ENCODE results near the gene ATP5F1D. TPM values are rescaled to one million over a fixed set of nuclear protein-coding genes. Genes with fewer than 3 reads are reported as not detected.

Gene ATP5F1D
- total and polyA plus RNA-seq, 9 donors, result 1.3 to 218 (median 138) TPM

DNA sequence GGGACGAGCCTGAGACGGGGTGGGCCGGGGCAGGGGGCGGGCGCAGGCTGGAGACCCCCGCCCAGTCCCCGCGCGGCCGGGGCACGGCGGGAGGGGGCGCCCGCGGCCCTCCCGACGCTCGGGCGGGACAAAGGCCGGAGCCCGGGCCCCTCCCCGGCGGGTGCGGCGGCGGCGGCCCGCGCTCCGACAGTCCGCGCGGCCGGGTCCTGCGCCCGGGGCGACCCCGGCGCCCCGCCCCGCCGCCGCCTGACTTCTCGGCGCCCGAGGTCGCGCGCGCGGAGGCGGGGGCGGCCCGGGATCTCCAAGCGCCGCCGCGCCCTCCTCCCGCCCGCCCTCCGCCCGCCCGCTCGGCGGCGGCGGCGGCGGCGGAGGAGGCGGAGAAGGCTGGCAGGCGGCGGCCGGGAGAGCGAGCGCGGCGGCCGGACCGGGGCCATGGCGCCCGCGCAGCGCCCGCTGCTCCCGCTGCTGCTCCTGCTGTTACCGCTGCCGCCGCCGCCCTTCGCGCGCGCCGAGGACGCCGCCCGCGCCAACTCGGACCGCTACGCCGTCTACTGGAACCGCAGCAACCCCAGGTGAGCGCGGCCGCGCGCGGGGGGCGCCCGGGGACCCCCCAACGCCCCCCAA, 44.3 kb downstream of the ATP5F1D start, which contains the start of gene EFNA2:
TSS of gene EFNA2 (plus strand) at position 137 of the 624 bp plus-strand sequence. CDS start at position 433, 296 bp downstream.
- DNase-seq, result no peak
- peaks cover 4% of the 10 kb centered on the region for H3K27me3 ChIP-seq
- no peak within 1 kb of the TSS for H3K27ac ChIP-seq
- 1 to 2% (median 1%) methylated on average over 20 to 110 of the region's 113 CpGs for WGBS, 3 donors
- no peaks in the 10 kb centered on the region for H3K9me3 ChIP-seq
- H3K4me3 ChIP-seq, result no peak within 1 kb of the TSS
- intact Hi-C loops (cut with DNase I), result loop anchor here in 3 of 4 donors (10.0 kb wide), 2 partner anchors 49 to 159 kb away; no protein-coding TSS in a partner anchor
- H3K4me1 ChIP-seq (ENCODE audit: insufficient read depth), result no peaks in the 10 kb centered on the region
- no peaks in the 10 kb centered on the region for H3K36me3 ChIP-seq
- TF ChIP-seq EP300 (IDR thresholded peaks at IDR 0.05) (no peak), POLR2A (IDR thresholded peaks at IDR 0.05) (no peak)
- TF ChIP-seq, protein P1, sequence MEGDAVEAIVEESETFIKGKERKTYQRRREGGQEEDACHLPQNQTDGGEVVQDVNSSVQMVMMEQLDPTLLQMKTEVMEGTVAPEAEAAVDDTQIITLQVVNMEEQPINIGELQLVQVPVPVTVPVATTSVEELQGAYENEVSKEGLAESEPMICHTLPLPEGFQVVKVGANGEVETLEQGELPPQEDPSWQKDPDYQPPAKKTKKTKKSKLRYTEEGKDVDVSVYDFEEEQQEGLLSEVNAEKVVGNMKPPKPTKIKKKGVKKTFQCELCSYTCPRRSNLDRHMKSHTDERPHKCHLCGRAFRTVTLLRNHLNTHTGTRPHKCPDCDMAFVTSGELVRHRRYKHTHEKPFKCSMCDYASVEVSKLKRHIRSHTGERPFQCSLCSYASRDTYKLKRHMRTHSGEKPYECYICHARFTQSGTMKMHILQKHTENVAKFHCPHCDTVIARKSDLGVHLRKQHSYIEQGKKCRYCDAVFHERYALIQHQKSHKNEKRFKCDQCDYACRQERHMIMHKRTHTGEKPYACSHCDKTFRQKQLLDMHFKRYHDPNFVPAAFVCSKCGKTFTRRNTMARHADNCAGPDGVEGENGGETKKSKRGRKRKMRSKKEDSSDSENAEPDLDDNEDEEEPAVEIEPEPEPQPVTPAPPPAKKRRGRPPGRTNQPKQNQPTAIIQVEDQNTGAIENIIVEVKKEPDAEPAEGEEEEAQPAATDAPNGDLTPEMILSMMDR (IDR thresholded peaks at IDR 0.05), result no peak

DNA sequence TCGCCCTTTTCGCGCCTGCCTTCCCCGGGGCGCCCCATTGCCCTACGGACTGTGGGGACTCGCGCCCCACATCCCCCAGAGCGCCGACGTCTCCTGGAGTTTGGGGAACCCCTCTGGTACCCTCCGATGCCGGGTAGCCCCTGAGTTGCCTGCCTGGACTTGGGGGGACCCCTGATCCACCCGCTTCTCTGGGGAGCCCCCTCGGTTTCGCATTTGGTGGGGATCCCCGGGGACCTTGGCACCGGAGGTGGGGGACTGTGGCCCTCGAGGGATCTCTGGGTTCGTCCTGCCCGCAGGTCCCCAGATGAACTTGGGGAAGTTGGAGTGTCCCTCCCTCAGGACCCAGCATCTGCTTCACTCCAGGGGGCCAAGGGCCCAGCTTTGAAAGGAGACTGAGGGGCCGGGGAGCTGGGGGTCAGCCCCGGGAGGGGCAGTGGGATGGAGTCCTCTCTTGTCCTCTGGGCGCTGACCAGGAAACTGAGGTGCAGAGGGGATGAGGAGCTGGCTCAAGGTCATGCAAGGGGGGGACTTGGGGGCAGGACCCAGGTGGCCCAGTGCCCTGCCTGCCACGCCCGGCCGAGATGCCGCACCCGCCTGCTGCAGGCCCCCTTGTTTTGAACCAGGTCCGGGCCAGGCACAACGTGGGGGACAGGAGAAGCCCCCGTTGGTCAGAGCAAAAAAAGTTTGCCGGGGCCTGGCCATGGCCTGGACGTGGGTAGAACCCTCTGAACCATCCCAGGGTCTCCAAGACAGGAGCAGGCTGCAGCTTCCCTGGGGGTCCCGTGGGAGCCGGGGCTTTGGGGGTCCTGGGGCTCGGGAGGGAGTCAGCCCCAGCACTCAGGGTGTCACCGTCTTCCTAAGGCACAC, 45.2 kb downstream of the ATP5F1D start:
- TF ChIP-seq EP300 (IDR thresholded peaks at IDR 0.05) (no peak), POLR2A (IDR thresholded peaks at IDR 0.05) (no peak)
- TF ChIP-seq, protein P1 (IDR thresholded peaks at IDR 0.05), result no peak
- no peaks in the 10 kb centered on the region for H3K36me3 ChIP-seq
- H3K27me3 ChIP-seq, result peaks cover 4% of the 10 kb centered on the region
- WGBS, 3 donors, result 21 to 39% (median 30%) methylated on average over 24 to 38 of the region's 38 CpGs
- H3K4me1 ChIP-seq (ENCODE audit: insufficient read depth), result no peaks in the 10 kb centered on the region
- H3K27ac ChIP-seq, result no peak overlapping the region
- intact Hi-C loops (cut with DNase I), result loop anchor here in 3 of 4 donors (10.0 kb wide), 2 partner anchors 48 to 158 kb away; no protein-coding TSS in a partner anchor
- H3K4me3 ChIP-seq, result no peak overlapping the region
- no peaks in the 10 kb centered on the region for H3K9me3 ChIP-seq
- DNase-seq, result no peak

DNA sequence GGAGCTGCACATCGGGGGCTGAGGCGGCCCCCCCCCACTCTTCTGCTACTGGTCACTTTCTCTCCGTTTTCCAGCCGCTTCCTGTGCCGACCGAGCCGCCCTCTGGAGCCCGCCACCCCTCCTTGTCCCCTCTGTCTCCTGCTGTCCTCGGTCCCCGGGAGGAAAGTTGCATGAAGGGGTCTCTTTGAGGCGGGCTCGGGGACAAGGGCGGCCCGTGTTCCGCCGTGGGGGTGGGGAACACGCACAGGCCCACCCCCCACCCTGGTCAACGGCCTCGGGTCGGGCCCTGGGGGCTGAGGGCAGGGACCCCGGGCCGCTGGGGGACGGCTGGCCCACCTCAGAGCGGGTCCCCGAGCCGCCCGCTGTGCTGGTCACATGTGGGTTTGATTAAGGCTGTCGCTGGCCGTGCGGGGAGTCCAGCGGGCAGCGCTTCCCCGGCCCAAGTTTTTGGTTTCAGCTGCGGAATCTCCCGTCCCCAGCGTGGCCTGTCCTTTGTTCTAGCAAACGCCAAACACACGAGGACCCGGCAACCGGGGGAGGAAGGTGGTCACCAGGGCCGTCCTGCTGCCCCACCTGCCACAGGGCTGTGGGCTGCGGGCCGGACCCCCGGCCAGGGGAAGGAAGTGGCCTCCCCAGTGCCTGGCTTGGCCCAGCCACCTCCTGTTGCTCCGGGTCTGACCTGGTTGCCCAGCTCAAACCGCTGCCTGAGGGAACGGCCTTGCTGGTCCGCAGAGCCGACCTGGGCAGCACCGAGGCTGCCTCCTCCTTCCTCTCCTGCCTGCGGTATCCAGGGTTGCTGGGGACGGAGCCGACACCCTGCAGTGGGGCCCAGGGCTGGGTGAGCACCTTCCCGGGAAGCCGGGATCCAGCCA, 46.0 kb downstream of the ATP5F1D start:
- H3K27ac ChIP-seq, result no peak overlapping the region
- peaks cover 4% of the 10 kb centered on the region for H3K27me3 ChIP-seq
- H3K4me3 ChIP-seq, result no peak overlapping the region
- intact Hi-C loops (cut with DNase I), result loop anchor here in 3 of 4 donors (10.0 kb wide), 2 partner anchors 47 to 157 kb away; no protein-coding TSS in a partner anchor
- WGBS, 3 donors, result 39 to 46% (median 45%) methylated on average over 43 to 55 of the region's 55 CpGs
- no peak for DNase-seq
- no peaks in the 10 kb centered on the region for H3K4me1 ChIP-seq (ENCODE audit: insufficient read depth)
- no peaks in the 10 kb centered on the region for H3K9me3 ChIP-seq
- TF ChIP-seq POLR2A (IDR thresholded peaks at IDR 0.05) (no peak), EP300 (IDR thresholded peaks at IDR 0.05) (no peak)
- TF ChIP-seq, protein P1 (IDR thresholded peaks at IDR 0.05), result no peak
- H3K36me3 ChIP-seq, result no peaks in the 10 kb centered on the region

DNA sequence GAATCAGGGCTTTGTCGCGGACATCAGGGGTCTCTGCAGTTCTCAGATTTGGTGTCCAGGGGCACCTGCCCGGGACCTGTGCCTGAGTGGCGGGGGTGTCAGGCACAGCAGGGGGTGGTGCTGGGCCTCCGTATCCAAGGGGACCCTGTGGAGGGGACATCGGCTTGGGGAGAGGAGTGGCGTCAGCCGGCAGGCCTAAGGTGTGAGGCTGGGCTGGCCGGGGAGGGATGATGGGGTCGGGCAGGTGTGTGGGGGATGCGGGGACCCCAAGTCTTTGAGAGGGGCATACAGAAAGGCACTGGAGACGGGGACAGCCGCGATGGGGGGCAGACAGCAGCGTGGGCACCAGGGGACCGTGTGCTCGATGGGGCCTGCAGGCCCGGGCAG, 46.7 kb downstream of the ATP5F1D start:
- H3K27me3 ChIP-seq, result peaks cover 9% of the 10 kb centered on the region
- DNase-seq, result no peak
- H3K4me1 ChIP-seq (ENCODE audit: insufficient read depth), result no peaks in the 10 kb centered on the region
- H3K36me3 ChIP-seq, result no peaks in the 10 kb centered on the region
- intact Hi-C loops (cut with DNase I), result loop anchor here in 3 of 4 donors (10.0 kb wide), 2 partner anchors 47 to 157 kb away; no protein-coding TSS in a partner anchor
- H3K4me3 ChIP-seq, result no peak overlapping the region
- H3K9me3 ChIP-seq, result no peaks in the 10 kb centered on the region
- 81 to 89% (median 85%) methylated on average over 18 of the region's 18 CpGs for WGBS, 3 donors
- TF ChIP-seq, protein P1 (IDR thresholded peaks at IDR 0.05), result no peak
- TF ChIP-seq POLR2A (IDR thresholded peaks at IDR 0.05) (no peak), EP300 (IDR thresholded peaks at IDR 0.05) (no peak)
- H3K27ac ChIP-seq, result no peak overlapping the region
